ENCODE data around the gene PET100.

The PET100 gene

DNA sequence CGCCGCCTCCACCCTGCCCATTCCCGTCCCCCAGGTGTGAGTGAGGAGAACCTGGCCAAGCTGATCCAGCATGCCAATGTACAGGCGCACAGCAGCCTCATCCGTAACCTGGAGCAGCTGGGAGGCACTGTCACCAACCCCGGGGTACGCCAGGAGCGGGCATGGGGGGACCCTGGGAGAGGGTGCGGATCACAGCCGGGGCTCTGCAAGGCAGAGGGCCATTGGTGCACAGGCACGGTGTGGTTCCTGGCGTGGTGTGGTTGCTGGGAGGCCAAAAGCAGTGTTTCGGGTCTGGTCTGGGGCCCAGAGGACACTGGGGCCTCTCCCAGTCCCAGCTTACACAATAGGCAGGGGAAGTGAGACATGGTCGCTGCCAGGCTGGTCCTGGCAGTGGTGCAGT, 15.6 kb downstream of the PET100 start:
- no peak overlapping the region for H3K27ac ChIP-seq
- H3K4me3 ChIP-seq = no peak overlapping the region

DNA sequence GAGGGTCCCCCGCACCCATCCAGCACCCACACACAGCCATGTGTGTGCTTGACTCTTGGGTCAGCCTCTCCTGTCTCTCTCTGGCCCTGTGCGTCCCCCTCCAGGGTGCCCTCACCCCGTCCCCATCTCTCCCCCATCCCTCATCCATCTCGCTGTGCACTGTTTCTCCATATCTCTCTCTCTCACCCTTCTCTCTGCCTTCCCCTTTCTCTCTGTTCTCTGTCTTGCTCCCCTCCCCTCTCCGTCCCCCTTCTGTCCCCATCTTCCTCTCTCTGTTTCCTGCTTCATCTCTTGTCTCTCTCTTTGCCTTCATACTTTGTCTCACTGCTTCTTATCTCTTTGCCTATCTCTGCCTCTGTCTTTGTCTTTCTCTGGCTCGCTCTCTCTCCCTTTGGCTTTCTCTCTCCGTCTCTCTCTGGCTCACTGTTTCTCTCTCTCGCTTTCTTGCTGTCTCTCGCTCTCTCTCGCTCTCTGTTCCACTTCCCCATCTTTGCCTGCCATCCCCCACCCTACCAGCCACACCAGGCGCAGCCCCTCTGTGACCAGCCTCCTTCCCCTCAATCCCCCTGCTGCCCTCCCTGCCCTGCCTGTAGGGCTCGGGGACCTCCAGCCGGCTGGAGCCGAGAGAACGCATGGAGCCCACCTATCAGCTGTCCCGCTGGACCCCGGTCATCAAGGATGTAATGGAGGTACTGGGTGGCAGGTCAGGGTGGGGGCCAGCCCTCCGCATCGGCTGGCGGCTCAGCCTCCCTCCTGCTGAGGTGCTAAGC, 16.2 kb downstream of the PET100 start:
- Histone ChIP-seq H3K4me3 (no peak overlapping the region), H3K27ac (no peak overlapping the region)

DNA sequence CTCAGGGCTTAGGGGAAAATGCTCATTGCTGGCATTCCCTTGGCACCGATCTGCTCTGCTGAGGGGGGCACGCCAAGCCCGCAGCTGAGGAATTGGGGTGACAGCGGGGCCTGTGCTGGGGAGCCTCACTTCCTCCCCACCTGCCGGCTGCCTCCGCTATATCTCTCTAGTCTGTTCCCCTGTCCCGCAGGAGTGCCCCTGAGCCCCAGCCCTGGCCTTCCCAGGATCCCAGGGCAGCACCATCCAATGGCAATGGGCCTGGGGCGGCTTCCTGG, 16.8 kb downstream of the PET100 start:
- H3K27ac ChIP-seq = no peak overlapping the region

DNA sequence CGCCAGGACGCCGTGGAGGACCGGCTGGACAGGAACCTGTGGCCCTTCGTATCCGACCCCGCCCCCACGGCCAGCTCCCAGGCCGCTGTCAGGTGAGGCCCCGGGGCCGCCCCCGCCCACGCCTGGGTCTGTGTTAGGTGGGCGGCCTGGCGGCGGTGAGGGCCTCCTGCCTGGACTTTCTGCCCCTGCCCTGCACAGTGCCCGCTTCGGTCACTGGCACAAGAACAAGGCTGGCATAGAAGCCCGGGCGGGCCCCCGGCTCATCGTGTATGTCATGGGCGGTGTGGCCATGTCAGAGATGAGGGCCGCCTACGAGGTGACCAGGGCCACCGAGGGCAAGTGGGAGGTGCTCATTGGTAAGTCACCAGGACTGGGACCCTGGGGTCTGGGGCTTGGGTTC, 17.6 kb downstream of the PET100 start:
- H3K27ac ChIP-seq = no peak overlapping the region
- H3K4me3 ChIP-seq = no peak overlapping the region

More for the DNA sequence above, 16.8 kb downstream of the PET100 start:
- no peak overlapping the region for H3K4me3 ChIP-seq

DNA sequence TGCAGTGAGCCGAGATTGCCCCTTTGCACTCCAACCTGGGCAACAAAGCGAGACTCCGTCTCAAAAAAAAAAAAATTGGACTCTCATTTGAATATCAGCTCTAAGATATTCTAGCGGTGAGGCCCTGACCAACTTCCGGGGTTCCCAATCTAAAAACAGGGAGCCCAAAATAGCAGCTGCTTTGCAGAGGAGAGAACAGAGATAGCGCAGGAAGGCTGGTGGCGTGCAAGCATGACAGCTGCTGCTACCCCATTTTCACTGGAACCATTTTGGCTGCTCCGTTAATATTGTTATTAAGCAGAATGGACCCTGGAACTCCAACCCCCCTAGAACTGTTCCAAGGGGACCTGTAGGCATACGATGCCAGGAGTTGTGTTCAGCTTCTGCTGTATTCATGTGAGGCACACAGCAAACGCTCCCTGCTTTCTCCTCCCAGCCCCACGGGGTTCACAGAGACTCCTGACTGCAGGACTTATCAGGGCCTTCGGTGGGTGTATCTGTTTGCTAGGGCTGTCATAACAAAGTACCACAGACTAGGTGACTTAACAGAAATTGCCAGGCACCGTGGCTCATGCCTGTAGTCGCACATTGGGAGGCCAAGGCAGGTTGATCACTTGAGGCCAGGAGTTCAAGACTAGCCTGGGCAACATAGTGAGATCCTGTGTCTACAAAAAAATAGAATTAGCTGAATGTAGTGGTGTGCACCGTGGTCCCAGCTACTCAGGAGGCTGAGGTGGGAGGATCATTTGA, 18.8 kb downstream of the PET100 start:
- no peak overlapping the region for H3K4me3 ChIP-seq

DNA sequence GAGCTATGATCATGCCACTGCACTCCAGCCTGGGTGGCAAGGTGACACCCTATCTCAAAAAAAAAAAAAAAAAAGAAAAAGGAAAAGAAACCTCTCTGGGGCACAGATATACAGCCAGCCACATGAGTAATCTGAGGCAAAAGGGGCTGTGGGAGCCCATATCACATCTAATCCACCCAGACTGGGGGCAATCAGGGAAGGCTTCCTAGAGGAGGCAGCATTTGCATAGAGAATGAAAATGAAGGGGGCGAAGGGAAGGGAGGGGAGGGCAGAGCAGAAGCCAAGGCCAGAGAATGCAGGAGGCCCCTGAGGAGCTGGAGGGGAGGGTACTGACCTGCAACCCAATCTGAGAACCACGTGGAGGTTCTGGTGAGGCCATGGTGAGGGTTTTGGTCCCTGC, 20.6 kb downstream of the PET100 start:
- no peak overlapping the region for H3K4me3 ChIP-seq
- no peak overlapping the region for H3K27ac ChIP-seq

More for the DNA sequence above, 18.8 kb downstream of the PET100 start:
- no peak overlapping the region for H3K27ac ChIP-seq

DNA sequence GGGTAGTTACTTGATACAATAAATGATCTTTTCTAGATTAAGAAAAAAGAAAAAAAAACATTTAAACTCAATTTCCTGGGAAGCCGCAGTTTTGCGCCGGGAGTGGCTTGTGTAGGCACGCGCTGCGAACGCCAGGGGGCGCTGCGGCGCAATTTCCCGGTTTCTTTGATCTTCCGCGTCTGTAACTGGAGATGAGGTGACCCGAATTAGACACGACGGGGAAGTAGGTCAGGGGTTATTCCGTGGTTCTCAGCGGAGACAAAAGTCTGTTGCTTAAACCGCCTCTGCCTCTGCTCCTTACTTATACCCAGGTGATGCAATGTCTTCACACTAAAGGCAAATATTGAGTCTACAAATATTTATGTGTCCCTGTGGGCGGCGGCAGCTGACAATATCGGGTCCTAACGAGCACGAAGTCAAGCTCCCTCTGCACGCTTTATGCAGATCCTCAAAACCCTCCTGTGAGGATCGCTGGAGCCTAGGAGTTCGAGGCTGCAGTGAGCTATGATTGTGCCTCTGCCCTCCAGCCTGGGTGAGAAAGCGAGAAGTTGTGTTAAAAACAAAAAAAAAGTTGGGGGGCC, 22.6 kb downstream of the PET100 start:
- Histone ChIP-seq H3K4me3 (peak overlapping the region in 2 of 7 experiments; percentile 4 to 6), H3K27ac (peak overlapping the region in 1 of 21 experiments; percentile 51)

DNA sequence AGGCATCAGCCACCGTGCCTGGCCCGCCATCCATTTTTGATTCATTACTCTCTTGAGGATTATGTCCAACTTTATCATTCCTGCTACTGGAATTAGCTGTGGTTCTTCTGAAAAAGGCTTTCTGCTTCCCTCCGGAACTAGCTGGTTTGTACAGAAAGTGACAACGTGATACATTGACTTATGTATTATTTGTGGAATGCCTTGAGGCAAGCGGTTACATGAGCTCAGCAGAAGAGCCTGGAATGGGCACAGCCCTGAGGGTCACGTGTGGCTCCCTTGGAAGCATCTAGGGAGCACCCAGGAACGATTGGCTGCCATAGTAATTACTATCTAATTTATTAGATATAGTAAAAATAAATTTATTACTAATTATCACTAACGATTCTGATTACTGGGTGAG, 24.8 kb downstream of the PET100 start:
- Histone ChIP-seq H3K27ac (no peak overlapping the region), H3K4me3 (no peak overlapping the region)

DNA sequence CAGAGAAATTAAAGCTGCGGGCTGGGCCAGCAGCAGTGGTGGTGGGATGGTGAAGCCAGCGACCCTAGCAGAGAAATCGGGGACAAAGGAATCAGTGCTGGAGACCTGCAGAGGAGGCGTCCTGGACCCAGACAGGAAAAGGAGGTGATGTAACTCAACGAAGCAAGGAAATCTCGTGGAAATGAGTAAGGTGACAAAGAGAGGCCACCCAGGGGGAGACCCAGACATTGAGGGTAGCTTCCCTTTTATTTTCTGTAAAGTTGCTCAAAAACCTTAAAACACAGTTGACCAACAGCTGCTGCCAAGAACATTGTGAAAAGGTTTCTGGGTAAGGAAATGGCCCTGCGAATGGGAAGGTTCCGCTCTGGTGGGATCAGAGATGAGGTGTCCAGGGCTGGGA, 26.0 kb downstream of the PET100 start:
- no peak overlapping the region for H3K4me3 ChIP-seq

DNA sequence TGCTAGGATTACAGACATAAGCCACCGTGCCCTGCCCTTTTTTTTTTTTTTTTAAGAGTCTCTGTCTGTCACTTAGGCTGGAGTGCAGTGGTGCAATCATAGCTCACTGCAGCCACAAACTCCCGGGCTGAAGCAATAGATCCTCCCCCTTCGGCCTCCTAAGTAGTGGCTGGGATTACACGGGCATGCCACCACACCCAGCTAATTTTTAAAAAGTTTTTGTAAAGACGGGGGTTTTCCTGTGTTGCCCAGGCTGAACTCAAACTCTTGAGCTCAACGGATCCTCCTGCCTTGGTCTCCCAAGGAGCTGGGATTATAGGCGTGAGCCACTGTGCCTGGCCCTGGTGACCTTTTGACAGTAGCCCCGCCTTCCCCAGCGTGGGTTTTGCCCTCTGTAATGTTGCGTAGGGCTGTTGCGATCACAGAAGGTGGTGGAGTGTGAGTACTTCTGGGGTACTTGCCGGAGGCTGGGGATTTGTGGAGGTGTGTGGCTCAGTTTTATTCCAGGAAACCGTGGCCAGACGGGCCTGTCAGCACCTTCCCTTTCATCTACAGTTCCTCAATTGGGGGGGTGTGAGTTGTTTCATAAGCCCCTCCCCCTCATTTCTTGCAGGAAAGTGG, 27.6 kb downstream of the PET100 start:
- Histone ChIP-seq H3K27ac (peak overlapping the region in 4 of 21 experiments; percentile 46 to 66 (median 56)), H3K4me3 (no peak overlapping the region)

More for the DNA sequence above, 26.0 kb downstream of the PET100 start:
- no peak overlapping the region for H3K27ac ChIP-seq

DNA sequence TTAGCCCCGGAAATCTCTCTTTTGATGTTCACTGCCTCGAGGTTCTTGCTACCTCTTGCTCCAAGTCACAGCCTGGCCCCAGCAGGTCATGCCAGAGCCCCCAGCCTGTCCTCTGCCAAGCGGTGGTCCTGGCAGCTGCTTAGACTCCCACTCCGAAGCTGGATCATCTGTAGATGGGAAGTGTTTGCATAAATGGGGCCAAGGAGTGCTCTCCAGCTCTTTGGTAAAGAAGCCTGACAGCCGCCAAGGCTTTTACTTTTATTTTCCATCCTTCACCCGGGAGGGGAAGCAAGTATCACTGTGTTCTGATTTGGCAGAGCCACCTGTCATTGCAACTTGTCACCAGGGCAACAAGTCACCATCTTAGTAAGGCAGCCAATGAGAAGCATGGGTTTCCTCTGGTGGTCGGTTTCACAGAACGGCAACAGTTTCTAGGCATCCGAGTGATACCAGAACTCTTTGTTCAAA, 28.7 kb downstream of the PET100 start:
- Histone ChIP-seq H3K27ac (peak overlapping the region in 3 of 21 experiments; percentile 44 to 60 (median 59)), H3K4me3 (no peak overlapping the region)

DNA sequence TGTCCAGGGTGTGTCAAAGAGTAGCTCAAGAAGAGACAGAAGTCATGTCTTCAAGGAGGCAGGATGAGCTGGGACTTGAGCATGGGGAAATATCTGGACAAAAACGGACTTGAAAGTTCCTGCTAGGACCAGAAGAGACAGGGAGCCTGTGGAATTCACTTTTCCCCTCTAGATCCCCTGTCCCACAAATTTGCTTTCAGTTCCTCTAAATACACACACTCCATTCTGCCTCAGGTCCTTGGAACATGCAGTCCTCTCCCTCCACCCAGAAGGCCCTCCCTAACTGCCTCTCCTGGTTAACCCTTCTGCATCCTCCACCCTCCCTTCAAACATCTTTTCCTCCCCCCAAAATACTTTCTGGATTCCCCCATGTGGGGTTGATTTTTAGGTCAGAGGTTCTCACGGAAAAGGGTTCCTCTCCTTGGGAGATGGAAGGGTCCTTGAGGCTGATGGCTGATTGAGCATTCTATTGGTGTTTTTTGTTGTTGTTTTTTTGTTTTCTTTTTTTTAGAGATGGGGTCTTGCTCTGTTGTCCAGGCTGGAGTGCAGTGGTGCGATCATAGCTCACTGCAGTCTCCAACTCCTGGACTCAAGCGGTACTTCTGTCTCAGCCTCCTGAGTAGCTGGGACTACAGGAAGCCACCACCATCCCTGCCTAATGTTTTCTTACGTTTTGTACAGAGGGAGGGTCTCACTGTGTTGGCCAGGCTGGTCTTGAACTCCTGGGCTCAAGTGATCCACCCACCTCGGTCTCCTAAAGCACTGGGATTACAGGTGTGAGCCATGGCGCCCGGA, 32.3 kb downstream of the PET100 start:
- Histone ChIP-seq H3K27ac (no peak overlapping the region), H3K4me3 (no peak overlapping the region)

DNA sequence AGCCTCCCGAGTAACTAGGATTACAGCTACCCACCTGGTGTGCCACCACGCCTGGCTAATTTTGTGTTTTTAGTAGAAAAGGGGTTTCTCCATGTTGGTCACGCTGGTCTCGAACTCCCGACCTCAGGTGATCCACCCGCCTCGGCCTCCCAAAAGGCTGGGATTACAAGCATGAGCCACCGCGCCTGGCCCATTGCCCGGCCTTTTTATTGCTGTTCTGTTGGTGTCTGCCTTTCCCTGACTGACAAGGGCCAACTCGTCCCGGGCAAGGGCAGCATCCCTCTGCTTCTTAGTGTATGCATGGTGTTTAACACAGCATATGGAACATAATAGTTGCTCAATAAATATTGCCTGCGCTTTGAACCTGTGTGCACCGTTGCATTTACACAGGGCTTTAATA, 33.1 kb downstream of the PET100 start:
- Histone ChIP-seq H3K4me3 (no peak overlapping the region), H3K27ac (no peak overlapping the region)

DNA sequence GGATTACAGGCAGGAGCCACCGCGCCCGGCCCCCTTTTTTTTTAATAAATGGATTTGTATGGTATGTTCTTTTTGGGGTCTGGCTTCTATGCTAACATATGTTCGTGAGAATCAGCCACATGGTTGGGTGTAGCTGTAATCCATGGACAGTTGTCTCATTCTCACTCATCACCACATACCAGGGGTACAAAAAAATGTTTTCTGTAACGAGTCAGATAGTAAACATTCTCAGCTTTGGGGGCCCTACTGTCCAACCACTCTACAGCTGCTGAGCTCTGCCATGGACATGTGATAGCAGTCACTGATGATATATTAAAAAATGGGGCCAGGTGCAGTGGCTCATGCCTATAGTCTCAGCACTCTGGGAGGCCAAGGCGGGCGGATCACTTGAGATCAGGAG, 34.1 kb downstream of the PET100 start:
- Histone ChIP-seq H3K4me3 (no peak overlapping the region), H3K27ac (no peak overlapping the region)

DNA sequence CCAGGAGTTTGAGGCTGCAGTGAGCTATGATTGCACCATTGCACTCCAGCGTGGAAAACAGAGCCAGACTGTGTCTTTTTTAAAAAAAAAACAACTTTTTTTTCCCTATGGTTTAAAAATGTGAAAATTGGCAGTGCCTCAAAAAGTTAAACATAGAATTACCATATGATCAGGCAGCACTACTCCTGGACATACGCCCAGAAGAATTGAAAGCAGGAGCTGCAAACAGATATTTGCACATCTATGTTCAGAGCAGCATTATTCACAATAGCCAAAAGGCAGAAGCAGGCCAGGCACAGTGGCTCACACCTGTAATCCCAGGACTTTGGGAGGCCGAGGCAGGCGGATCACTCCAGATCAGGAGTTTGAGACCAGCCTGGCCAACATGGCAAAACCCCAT, 35.5 kb downstream of the PET100 start:
- Histone ChIP-seq H3K27ac (no peak overlapping the region), H3K4me3 (no peak overlapping the region)

DNA sequence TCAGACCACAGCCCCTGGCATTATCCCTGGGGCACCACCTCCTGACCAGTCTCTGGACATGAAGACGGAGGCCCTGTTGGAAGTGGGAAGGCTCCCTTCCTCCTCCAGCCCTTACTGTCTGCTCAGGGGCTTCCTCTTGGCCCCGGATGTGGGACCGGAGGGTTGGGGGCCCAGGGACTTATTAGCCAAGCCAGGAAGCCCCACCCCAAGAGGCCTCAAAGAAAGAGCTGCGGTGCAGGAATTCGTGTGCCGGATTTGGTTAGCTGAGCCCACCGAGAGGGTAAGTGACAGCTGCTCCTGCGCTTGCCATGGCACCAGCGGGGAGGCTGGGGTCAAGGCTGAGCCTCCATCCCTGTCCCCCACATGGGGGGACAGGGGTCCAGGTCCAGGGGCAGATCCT, 39.2 kb downstream of the PET100 start, which contains the start of gene RETN:
Gene RETN (plus strand): TSS at position 208 of the 400 bp plus-strand sequence. CDS start 278 bp downstream, outside the sequence.
- Histone ChIP-seq H3K27ac (no peak within 1 kb of the TSS), H3K4me3 (no peak within 1 kb of the TSS)

DNA sequence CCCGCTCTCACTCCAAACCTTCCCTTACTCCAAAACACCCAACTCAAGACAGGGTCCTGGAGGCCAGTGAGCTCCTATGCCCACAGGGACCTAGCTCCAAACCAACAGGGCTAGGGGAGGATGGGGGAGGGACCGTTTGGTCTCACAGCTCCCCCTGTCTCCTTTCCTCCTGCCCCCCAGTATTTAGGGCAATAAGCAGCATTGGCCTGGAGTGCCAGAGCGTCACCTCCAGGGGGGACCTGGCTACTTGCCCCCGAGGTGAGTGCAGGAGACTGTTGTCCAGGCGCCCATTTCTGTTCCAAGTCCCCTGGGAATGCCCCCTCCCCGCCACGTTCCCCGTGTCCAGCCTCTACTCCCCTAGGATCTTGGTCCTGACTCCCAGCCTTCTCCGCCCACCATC, 40.0 kb downstream of the PET100 start:
- Histone ChIP-seq H3K4me3 (no peak overlapping the region), H3K27ac (no peak overlapping the region)

DNA sequence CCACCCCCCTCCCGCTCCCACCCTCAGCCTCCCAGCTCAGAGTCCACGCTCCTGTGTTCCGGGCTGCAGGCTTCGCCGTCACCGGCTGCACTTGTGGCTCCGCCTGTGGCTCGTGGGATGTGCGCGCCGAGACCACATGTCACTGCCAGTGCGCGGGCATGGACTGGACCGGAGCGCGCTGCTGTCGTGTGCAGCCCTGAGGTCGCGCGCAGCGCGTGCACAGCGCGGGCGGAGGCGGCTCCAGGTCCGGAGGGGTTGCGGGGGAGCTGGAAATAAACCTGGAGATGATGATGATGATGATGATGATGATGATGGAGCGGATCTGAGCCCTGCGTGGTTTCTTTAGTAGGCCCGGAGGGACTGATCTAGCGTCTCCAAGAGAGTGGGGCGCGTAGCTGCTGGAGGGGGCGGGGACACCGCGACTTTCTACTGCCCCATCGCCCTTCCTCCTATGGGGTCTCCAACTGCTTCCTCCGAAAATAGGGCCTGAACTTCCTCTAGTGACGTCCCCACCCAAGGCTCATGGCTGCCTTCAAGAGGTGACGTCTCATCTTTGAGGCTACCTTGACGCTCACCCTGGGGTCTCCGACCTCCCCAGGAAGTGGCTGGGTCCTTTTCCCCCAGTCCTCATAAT, 40.7 kb downstream of the PET100 start:
- H3K27ac ChIP-seq = no peak overlapping the region
- H3K4me3 ChIP-seq = peak overlapping the region in 1 of 7 experiments; percentile 22

DNA sequence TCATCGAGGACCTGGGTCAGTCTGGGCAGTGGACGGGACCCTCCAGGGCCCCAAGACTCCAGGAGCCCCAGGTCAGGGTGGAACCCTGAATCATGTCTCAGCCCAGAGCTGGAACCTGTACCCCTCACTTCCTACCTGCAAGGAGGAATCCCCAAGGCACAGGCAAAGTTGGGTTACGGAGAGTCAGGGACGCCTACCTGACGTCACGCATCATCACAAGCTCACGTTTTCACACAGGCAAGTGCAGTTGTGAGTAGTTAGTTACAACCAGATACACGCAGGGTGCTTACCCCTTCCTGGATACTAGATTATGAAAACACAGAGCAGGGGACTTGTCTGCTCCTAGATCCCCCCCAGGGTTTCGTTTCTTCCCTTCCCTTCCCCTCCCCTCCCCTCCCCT, 41.2 kb downstream of the PET100 start:
- H3K4me3 ChIP-seq = no peak overlapping the region
- H3K27ac ChIP-seq = no peak overlapping the region

Measured in skin epidermis (tissue), 12 donors.